HepG2 (cell line): ENCODE results near the gene DDI2. TPM values are rescaled to one million over a fixed set of nuclear protein-coding genes. Genes with fewer than 3 reads are reported as not detected.

Experiments used
- AGO1 ChIP-seq: fragments of 200-400 bp; formaldehyde crosslinking; IDR thresholded peaks from 2 replicates; pipeline ENCODE4 v1.6.1; 2017; ENCODE audit warnings: mild to moderate bottlenecking, low read depth, low read length, moderate library complexity; ENCODE audit not compliant: poor library complexity, severe bottlenecking
- AGO2 ChIP-seq: fragments of 200-400 bp; formaldehyde crosslinking; optimal IDR thresholded peaks from 2 replicates; pipeline ENCODE3; 2017; ENCODE audit warnings: mild to moderate bottlenecking, low read depth, low read length, moderate library complexity
- ASH2L ChIP-seq: fragments of 300-600, 200-600 bp; sonication (generic); IDR thresholded peaks from 2 replicates; pipeline ENCODE4 v1.7.0; 2017; ENCODE audit warnings: low read depth, mild to moderate bottlenecking, moderate library complexity, mixed read lengths, low read length; ENCODE audit not compliant: insufficient read length
- ERF ChIP-seq: IDR thresholded peaks from 2 replicates; pipeline ENCODE4 v1.6.1; 2018; ENCODE audit warnings: missing biosample characterization, missing genetic modification reagents
- GLI4 ChIP-seq: sonication (generic); formaldehyde crosslinking; IDR thresholded peaks from 2 replicates; pipeline ENCODE4 v1.5.1; 2020; ENCODE audit warnings: missing genetic modification reagents, mild to moderate bottlenecking, moderate library complexity, borderline replicate concordance
- HNF1A ChIP-seq, 2 experiments: sonication (generic) in 1 of 2; formaldehyde crosslinking in 1 of 2; IDR thresholded peaks; 2 replicates each; pipeline versions ENCODE4 v1.4.0 to v1.6.1; 2016 to 2020; ENCODE audit warnings: borderline replicate concordance in 1 of 2, low read depth in 1 of 2, mild to moderate bottlenecking in 1 of 2, missing genetic modification reagents in 1 of 2
- IRX3 ChIP-seq: sonication (generic); formaldehyde crosslinking; IDR thresholded peaks from 2 replicates; pipeline ENCODE4 v1.8.1; 2023; ENCODE audit warnings: mild to moderate bottlenecking, low read depth, missing genetic modification reagents, borderline replicate concordance
- MAFF ChIP-seq: IDR thresholded peaks from 2 replicates; pipeline ENCODE4 v1.6.1; 2011; ENCODE audit warnings: low read depth, low read length, improper control_type of control experiment
- NCOA1 ChIP-seq: sonication (generic); formaldehyde crosslinking; IDR thresholded peaks from 2 replicates; pipeline ENCODE4 v1.9.0; 2021; ENCODE audit warnings: missing genetic modification reagents
- PHF20 ChIP-seq: sonication (generic); formaldehyde crosslinking; IDR thresholded peaks from 2 replicates; pipeline ENCODE4 v1.5.0; 2020; ENCODE audit warnings: mild to moderate bottlenecking, missing genetic modification reagents
- SOX6 ChIP-seq, 2 experiments: fragments of 450-650 bp in 1 of 2; sonication (generic) in 1 of 2; formaldehyde crosslinking in 1 of 2; IDR thresholded peaks; 2 replicates each; pipeline versions ENCODE4 v1.4.0 to v1.6.1; 2017 to 2020; ENCODE audit warnings: antibody characterized with exemption in 1 of 2, mild to moderate bottlenecking in 1 of 2, missing genetic modification reagents in 1 of 2
- SP2 ChIP-seq: sonication (generic); formaldehyde crosslinking; IDR thresholded peaks from 2 replicates; pipeline ENCODE4 v1.5.1; 2020; ENCODE audit warnings: mild to moderate bottlenecking, missing genetic modification reagents
- WIZ ChIP-seq: sonication (generic); formaldehyde crosslinking; IDR thresholded peaks from 2 replicates; pipeline ENCODE4 v1.5.1; 2020; ENCODE audit warnings: mild to moderate bottlenecking, missing genetic modification reagents
- ZNF281 ChIP-seq: sonication (generic); formaldehyde crosslinking; IDR thresholded peaks from 2 replicates; pipeline ENCODE4 v1.4.0; 2020; ENCODE audit warnings: missing genetic modification reagents, borderline replicate concordance
- ZNF30 ChIP-seq: sonication (generic); formaldehyde crosslinking; IDR thresholded peaks from 2 replicates; pipeline ENCODE4 v1.5.0; 2020; ENCODE audit warnings: mild to moderate bottlenecking, missing genetic modification reagents
- ZNF331 ChIP-seq: sonication (generic); formaldehyde crosslinking; IDR thresholded peaks from 2 replicates; pipeline ENCODE4 v1.4.0; 2020; ENCODE audit warnings: missing genetic modification reagents
- ZNF432 ChIP-seq: sonication (generic); formaldehyde crosslinking; IDR thresholded peaks from 2 replicates; pipeline ENCODE4 v1.5.0; 2020; ENCODE audit warnings: missing genetic modification reagents, mild to moderate bottlenecking, borderline replicate concordance
- ZNF563 ChIP-seq: sonication (generic); formaldehyde crosslinking; IDR thresholded peaks from 2 replicates; pipeline ENCODE4 v1.8.0; 2022; ENCODE audit warnings: mild to moderate bottlenecking, moderate library complexity, missing genetic modification reagents
- ZNF567 ChIP-seq: sonication (generic); formaldehyde crosslinking; IDR thresholded peaks from 2 replicates; pipeline ENCODE4 v1.8.1; 2023; ENCODE audit warnings: mild to moderate bottlenecking, missing genetic modification reagents, borderline replicate concordance
- ZNF629 ChIP-seq: sonication (generic); formaldehyde crosslinking; conservative IDR thresholded peaks from 2 replicates; pipeline ENCODE4 v1.5.0; 2020; ENCODE audit warnings: missing genetic modification reagents
- polyA plus RNA-seq, 8 experiments: library from polyadenylated mRNA; depleted of rRNA in 3 of 8; stranded (reverse) in 7 of 8; unstranded in 1 of 8; fragments of >200 nt; fragmentation: Illumina TruSeq in 4 of 8; extraction: Trizol in 4 of 8; gene quantifications; 2 replicates each; pipeline versions ENCODE4 v1.2.1 to v1.2.3, GENCODE V29; 2011 to 2016; ENCODE audit warnings: low read depth in 4 of 8, missing spikeins in 1 of 8, mixed read lengths in 1 of 8; ENCODE audit not compliant: insufficient read depth in 1 of 8
- total RNA-seq, 5 experiments: library from RNA; depleted of rRNA; stranded (reverse); fragments of >200 nt; fragmentation: Illumina TruSeq; extraction: Trizol; gene quantifications; 2 replicates each; pipeline ENCODE4 v1.2.3, GENCODE V29; 2016; ENCODE audit warnings: low read depth in 1 of 5

The DDI2 gene
- total and polyA plus RNA-seq, 2 of the 13 experiments (the other 11 are each of a cell fraction or from before 2014, with no cell fraction given) = 8.5 to 25.7 TPM

GRCh38 chr1:15617173-15618076 lies at the start of gene DDI2 (continued):
- TF ChIP-seq ASH2L (peak; percentile 63), AGO2 (peak; percentile 96), PHF20 (CRISPR knock-in tag) (no peak), WIZ (CRISPR knock-in tag) (no peak), ERF (CRISPR knock-in tag) (peak; percentile 34; the same call in 1 of the 2 replicates), HNF1A (IDR thresholded peaks at IDR 0.05; ENCODE audit: low read depth) (no peak), HNF1A (CRISPR knock-in tag; IDR thresholded peaks at IDR 0.05; ENCODE audit: borderline replicate concordance) (0 out of 2 replicates have a peak, but pooled peaks have one; percentile 16), ZNF563 (CRISPR knock-in tag) (peak; percentile 89), NCOA1 (CRISPR knock-in tag) (no peak), IRX3 (peak; percentile 44; the same call in 1 of the 2 replicates), ZNF30 (no peak), ZNF432 (CRISPR knock-in tag) (no peak), ZNF629 (CRISPR knock-in tag) (0 out of 2 replicates have a peak, but pooled peaks have one; percentile 11), MAFF (no peak), ZNF331 (CRISPR knock-in tag) (peak; percentile 54; the same call in 1 of the 2 replicates), SOX6 (IDR thresholded peaks at IDR 0.05) (no peak), SOX6 (CRISPR knock-in tag; IDR thresholded peaks at IDR 0.05) (no peak), GLI4 (peak; percentile 44; the same call in 1 of the 2 replicates), AGO1 (no peak), ZNF281 (CRISPR knock-in tag) (peak; percentile 75), SP2 (0 out of 2 replicates have a peak, but pooled peaks have one; percentile 30), ZNF567 (0 out of 2 replicates have a peak, but pooled peaks have one; percentile 79)
